AML-193 (cell line): ENCODE data around the gene CCL5.
"Not testable (repeated sequence)": the region's sequence is repeated elsewhere in the genome, so short reads cannot be mapped to it uniquely, and the experiment has no call there.

ENCODE experiments used
- DNase-seq, 2 experiments: peaks; one replicate each; lab custom pipeline; 2025; lab: John Stamatoyannopoulos, UW

Gene CCL5

DNA sequence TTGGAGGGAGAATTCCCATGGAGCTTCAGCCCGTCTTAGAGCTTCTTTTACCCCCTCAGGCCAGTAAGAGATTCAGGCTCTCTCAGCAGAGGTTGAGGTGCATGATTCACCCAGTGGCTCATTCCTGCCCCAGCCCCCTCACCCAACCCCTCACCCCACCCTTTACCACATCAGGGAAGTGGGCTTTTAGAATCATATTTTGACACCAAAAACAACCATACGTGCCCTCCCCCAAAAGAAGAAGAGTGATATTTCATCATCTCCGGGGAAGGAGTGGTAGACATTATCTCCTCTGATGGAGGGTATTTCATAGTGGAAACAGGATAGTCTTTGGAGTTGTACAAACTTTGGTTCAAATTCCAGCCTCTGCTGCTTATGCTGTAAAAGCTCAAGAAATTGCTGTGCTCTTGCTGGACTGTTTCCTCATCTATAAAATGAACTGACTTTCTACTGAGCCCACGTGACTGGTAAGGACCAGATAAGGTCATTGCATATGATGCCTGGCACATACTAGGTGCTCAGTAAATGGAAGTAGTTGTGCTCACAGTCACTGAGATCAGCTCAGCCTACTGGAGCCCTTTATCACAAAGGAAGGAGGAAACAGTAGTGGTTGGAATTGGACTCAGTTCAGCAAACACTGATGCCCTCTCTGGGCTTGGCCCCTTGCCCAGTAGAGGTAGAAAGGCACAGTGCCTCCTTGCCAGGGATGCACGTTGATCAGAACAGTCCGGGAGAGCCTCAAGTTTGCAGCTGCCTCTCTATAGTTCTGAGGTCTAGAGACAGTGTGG is 18.3 kb upstream of the CCL5 start:
- peak; percentile 69 to 84 for DNase-seq

DNA sequence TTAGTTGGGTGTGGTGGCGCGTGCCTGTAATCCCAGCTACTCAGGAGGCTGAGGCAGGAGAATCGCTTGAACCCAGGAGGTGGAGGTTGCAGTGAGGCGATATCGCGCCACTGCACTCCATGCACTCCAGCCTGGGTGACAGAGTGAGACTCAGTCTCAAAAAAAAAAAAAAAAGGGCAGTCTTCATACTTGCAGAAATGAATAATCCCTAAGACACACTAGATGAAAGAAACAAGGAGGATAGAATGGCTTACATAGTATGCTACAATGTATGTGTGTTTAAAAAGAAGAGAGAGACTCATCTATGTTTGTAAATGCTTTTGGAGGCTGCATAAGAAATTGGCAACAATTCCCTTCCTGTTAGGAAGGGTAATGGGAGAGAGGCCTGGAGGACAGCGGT is 17.6 kb upstream of the CCL5 start:
- not testable (repeated sequence) for DNase-seq

DNA sequence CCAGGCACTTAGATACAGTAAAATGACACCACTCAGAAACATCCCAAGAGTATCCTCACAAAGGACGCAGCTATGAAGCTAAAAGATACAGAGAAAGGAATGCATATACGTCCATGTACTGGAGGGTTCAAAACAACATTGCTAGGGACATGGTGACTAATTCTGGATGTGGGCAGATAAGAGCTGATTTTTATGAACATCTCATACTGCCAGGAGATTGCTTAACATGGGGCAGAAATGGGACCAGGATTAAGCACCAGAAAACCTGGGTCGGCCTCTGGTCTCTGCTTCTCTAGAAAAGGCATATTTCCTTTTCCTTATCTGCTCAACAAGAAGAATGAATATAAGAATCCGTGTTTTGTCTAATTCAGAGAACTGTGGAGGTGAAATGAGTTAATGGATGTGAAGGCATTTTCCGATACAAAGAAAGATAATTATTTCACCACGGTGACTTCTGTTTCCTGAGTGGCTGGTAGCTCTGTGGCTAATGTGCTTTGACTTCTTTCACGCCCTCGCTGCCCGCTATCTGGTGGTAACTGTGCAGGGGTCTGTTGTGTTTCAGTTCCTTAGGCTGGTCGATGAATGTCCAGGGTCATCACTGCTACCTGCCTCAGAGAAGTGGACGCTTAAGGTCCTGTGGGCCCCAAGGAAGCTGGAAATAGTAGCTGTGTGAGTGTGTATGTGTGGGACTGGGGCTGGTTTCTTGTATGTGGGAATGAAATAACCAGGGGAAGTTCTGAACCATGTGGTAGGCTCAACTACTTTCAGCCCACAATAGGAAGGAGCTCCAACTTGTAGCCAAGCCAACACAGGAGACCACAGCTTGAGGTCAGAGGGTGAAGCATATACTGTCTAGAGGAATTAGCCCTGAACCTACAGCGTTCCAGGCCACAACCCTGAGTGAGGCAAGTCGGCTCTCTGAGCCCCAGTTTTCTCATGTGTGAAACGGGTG is 15.8 kb upstream of the CCL5 start:
- peak; percentile 98 to 99 for DNase-seq

DNA sequence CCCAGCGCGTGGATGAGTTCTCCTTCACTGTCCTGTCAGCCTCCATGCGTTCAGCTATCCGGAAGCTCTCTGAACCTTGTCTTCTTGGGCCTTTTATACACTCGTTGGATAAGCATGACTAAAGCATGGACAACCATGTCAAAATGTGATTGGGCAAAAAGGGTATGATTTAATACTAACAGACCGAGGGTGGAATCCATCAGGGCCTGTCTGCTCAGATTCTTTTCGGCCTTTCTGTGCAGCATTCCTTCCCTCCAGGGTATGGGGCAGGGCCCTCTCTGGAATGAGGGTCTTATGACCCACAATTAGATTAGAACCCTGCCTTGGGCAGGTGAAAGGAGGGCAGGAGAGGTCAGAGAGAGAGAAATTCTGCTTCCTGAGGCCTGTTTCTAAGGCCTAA is 14.0 kb upstream of the CCL5 start:
- no peak for DNase-seq

DNA sequence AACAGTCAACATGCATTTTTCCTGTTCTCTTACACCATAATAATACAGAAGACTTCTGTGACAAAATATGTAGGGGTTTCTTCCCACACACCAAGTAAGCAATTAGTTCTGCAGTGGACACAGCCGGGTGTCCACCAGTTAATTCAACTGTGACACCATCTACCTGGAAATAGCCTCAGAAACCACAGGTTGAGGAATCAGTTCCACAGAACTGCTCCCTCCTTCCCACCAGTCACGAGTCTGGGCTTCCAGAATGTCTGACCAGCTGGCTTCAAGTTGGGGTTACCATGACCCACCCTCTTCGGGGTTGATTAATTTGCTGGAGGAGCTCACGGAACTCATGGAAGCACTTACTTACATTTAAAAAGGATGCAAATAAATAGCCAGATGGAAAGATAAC is 13.6 kb upstream of the CCL5 start:
- no peak for DNase-seq

DNA sequence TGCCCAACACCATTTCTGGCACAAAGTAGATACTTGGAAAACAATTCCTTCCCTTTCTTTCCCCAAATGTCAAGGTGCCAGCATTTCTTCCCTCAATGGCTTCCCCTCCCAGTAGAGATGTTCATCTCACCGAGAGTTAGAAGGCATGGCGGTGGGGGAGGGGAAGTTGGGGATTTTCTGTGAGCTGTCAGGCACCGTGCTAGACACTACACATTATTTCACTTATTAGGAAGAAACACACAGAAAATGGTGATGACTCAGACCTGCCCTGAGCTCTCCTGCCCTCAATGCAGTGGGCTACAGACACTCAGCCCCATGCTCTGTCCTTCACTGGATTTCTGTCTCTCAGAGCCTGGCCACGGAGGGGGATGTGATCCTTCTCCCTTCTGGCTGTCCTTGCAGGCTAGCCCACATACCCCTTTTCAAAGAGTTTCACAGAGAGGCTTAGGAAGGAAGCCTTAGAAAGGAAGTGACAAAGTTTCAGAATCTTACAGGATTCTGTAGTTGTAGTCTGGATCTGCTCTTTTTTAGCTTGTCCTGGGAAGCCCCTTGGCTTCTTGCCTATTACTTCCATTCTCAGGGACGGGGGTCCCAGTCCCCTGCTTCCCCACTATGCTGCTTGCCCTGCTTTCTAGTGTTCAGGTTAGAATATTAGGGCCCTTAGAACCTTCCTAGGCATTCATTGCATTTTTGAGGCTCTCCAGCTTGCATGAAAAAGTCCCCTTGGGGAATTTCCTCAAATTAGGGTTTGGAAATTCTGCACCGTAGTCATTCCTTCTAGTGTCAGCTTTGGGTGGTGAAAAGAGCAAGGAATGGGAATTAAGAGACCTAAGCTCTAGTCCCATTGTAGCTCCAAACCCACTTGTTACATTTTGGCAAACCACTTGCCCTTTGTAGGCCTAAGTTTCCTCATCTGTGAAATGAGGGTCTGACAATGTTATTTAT is 12.2 kb upstream of the CCL5 start:
- DNase-seq: no peak

DNA sequence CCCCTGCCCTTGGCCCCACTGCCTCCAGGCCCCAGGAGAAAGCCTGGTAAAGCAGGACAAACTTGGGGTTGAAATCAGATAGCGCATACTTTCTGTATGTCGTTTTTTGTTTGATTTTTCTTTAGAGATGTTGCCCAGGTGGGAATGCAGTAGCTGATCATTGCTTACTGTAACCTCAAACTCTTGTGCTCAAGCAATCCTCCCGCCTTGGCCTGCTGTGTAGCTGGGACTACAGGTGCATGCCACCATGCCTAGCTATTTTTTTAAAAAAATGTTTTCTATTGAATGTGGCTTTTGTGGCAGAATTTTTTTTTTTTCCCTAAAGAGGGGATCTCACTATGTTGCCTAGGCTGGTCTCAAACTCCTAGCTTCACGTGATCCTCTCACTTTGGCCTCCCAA is 11.1 kb upstream of the CCL5 start:
- DNase-seq: no peak

DNA sequence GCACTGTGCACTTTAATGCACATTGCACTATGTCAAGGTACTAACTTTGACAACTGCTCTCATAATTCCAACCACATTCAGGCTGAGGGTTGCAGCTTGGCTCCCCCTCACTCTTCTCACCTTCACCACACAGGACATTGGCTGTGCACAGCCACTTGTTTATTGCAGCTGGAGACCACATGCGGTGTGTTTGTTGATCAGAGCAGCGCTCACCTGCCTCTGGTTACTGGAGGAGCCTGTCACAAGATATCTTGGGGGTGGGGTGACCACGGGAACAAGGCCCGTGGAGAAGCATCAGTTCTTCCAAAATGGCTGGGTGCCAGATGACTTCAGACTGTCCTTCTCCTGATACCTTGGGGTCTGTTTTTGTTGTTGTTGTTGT is 10.6 kb upstream of the CCL5 start:
- DNase-seq: no peak

DNA sequence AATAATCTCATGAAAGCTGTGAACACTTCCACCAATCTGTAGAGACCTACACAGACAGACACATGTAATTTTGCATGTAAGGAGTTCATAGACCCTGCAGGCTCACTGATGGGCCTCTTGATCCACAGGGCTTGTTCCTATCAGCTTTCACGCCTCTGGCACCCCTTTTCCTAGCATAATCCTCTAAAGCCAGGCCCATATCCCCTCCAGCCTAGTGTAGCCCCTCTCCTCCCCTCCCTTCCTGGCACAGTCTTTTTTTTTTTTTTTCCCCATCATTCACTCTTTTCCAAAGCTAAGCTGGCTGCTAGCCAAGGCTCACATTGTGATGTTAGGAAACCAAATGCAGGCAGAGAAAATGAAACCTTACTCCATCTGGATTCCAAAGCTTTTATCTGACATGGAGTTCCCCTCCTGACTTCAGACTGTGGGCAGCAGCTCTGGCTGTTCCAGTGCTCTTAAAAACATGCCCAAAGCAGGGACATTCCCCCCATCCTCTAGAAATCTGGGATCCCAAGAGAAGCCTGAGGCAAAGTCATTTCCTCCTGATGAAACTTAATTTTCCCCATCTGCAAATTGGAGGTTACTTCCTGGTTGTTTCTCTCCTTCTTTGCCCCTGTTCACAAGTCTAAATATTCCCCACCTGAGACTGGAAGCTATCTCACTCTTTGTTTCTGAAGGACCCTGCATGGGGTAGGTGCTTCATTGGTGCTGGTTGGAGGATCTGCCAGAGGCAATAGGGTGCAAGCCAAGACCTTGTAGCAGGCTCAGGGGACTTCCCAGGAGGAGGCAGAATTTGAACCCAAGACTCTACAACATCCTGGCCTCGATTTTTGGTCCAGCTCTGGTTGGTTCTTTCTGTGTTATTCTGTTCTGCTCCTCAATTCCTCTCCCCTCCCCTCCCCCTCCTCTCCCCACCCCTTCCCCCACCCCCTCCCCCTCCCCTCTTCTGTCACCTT is 9.9 kb upstream of the CCL5 start:
- DNase-seq: no peak

DNA sequence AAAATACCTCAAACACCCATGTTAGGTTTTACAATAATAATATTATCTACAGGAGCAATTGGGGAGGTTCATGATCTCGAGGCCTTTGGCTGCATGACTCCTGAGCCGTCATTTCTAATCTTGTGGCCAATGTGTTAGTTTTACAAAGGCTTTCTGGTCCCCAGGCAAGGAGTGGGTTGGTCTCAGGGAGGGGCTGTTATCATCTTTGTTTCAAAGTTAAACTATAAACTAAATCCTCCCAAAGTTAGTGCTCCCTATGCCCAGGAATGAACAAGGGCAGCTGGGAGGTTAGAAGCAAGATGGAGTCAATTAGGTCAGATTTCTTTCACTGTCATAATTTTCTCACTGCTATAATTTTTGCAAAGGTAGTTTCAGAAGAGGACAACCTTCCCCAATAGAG is 9.1 kb upstream of the CCL5 start:
- DNase-seq: no peak

DNA sequence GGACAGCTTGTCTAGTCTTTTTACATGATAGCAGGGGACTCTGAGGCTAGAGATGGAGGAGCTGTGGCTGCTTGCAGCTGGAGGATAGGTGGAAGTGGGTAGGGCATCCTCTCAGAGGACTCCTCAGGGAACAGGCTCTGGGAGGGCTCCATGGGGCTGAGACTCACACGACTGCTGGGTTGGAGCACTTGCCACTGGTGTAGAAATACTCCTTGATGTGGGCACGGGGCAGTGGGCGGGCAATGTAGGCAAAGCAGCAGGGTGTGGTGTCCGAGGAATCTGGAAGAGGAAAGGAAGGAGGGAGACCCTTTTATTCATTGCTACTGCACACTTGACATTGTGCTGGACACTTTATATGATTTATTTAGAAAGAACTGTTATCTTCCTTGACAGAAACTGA is 1.8 kb downstream of the CCL5 start:
- no peak for DNase-seq

DNA sequence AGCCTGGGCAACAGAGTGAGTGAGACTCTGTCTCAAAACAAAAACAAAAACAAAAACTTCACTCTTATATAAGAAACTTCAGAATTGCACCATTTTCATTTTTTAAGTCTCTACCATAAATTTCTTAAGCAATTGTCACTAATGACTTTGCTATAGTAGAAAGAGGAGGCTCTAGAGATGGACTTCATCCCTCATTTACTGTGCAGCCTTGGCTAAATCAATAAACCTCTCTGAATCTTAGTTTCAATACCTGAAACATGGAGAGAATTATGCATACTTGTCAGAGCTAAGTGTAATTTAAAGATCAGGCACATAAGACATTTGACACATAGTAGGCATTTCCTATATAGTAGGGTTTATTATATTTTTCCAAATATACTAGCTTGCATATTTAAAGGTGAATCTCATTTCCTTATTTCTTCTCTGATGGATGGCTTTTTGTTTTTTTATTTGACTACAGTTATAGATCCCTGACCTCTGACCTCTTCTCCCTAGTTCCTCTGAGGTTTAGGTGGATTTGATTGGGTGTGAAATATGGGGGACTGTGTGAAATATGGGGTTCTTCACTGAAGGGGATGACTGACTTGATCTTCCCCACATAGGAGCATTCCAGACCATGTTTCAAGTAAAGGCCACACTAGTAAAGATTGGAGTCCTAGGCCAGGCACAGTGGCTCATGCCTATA is 2.7 kb downstream of the CCL5 start:
- DNase-seq: no peak

DNA sequence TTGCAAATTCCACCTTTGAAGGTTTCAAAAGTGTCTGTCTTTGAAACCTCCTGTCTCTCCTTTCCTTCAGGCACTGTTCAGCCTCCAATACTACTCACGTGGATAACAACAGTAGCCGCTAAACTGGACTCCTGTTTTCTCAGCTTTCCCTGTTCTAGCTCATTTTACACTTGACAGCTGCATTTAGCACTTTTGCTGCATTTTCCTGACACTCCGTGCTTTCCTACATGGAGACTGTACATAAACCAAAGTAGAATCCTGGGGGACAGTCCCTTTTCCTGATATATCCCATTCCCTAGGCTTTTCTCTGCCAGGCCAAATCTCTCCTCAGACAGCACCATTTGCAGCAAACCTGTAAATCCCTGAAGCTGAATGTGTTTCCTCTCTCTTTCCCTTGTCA is 3.6 kb downstream of the CCL5 start:
- no peak for DNase-seq

DNA sequence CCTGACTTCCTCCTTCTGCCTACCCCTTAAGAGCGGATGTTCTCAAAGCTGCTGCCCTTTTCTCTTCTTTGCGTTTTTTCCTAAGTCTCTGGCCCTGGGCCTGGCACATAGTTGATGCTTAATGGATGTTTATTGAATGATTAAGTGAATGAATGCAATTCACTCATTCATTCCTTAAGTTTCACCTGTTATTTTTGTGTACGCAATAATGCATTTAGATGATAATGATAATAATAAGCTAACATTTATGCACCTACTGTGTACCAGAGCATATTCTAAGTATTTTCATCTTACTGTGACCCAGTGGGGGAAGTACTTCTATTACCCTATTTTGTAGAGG is 4.4 kb downstream of the CCL5 start:
- no peak for DNase-seq

DNA sequence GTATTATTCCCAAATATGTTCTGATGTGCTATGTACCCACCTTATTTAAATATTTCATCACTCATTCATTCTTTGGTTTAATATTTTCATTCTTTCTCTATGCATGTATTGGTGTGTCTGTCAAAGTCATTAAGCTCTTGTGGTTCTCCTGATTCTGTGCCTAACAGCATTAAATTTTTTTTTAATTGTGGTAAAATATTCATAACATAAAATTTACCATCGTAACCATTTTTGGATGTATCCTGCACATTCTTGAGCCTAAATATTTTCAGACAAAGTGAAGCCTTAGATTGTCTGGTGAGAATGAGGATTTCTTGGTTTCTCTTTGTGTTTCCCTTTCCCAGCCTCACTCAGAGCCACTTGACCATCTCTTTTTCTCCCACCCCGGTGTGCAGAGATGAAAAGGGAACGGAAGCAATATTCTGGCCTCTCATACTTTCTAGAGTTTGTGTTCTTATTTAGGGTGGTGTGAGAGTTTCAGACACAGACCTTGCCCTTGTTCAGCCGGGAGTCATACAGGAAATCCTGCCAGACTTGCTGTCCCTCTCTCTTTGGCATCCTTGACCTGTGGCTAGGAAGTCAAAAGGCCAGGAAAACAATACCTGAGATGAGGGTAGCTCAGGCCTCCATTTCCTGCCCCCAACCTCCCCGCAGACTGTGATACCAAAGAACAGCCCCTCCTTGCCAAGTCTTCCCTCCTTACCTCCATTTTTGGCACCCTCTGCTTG is 4.9 kb downstream of the CCL5 start:
- no peak for DNase-seq

DNA sequence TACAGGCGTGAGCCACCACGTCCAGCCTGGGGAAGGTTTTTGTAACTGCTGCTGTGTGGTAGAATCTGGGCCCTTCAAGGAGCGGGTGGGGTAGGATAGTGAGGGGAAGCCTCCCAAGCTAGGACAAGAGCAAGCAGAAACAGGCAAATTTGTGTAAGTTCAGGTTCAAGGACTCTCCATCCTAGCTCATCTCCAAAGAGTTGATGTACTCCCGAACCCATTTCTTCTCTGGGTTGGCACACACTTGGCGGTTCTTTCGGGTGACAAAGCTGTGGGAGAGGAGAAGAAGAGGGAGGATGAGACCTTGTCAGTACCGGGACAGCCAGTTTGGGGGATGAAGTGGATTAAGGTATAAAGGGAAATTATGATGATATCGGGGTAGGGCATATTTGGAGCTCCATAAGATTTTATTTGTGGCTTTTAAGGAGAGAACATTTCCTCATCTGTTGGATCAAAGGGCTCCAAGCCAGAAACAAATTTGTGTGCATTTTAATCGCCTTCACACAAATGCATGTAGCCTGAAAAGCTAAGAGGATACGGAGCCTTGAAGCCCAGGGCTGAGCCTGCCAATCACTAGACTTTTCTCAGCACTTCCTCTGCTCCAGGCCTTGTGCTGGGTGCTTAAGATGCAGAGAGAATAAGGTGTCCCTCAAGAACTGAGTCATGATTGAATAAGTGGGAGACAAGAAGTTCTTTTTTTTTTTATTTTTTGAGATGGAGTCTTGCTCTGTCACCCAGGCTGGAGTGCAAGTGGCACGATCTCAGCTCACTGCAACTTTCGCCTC is 7.8 kb downstream of the CCL5 start:
- no peak for DNase-seq

DNA sequence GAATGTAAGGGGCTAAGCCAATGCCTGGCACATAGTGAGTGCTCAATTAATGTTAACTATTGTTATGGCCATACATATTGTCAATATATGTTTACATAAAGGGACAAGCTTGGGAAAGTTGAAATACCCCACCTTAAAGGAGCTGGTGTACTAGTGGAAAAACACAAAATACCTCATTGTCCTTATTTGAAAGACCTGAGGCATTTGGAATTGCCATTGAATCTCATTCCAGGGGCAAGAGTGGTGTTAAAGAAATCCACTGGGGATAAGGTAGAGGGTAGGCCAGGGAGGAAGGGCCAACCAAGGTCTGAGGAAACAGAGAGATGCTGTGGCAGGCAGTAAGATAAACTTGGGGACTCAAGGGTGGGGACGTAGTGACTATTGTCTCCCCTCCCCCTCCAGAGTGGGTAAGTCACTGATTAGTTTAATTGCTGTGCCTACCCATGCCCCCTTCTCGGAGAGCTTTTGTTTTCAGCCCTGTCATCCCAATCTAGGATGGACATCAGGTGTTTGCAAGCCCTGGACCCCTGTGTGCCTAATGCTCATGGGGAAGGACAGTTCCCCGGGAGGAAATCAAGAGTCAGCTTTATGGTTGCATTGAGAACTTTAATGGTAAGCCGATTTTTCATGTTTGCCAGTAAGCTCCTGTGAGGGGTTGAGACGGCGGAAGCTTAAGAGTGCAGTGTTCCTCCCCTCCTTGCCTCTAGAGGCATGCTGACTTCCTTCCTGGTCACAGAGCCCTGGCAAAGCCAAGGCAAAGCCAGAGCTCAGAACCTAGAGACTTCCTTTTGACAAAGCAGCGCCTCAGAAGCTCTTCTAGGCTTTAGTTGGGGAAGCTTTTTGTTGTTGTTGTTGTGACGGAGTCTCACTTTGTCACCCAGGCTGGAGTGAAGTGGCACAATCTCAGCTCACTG is 9.0 kb downstream of the CCL5 start:
- DNase-seq: peak; percentile 50 to 53

DNA sequence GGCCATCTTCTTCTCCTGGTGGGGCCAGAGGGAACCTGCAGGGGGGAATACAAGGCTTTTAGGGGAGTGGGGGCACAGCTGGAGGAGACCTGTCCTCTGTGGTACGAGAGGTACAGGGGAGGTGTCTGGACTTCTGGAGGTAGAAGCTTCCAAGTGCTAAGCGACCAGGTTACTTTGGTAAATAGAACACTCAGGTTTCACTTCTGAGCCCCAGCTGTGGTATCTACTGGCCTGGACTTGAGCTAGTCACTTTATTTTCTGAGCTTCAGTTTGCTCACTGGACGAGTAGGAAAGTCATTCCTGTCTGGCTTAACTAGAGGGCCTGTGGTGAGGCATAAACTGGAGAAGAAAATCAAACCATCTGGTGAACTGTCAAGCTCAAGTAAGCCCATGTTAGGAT is 11.4 kb downstream of the CCL5 start, which contains the start of gene HEATR9:
Gene HEATR9, minus strand, starts transcription at position 155 of the 400 bp plus-strand sequence. Its CDS starts 149 bp downstream, at position 6.
- DNase-seq: no peak
